HEK293 (cell line): ENCODE measurements around the gene SEM1.

ENCODE experiments used
- CTCF ChIA-PET: fragments of 350-600 bp; formaldehyde crosslinking; extraction: SDS; loops from one replicate; lab custom pipeline; 2021; ENCODE audit warnings: antibody characterized with exemption; lab: Yijun Ruan, JAX
- POLR2A ChIA-PET: fragments of 300-600 bp; formaldehyde crosslinking; extraction: SDS; loops from one replicate; lab custom pipeline; 2020; ENCODE audit warnings: antibody characterized with exemption, inconsistent platforms; lab: Yijun Ruan, JAX
- H3K27ac ChIP-seq: fragments of 200-500 bp; sonication (Bioruptor generic); 2 replicates; pipeline ENCODE4 v1.5.1; 2014; ENCODE audit warnings: low read depth, low read length, control low read depth, inconsistent platforms; ENCODE audit errors: extremely low read depth
- H3K36me3 ChIP-seq, 2 experiments: fragments of 200-500 bp in 1 of 2; sonication (Bioruptor generic) in 1 of 2; 1 replicate in 1 of 2; 2 replicates in 1 of 2; pipeline ENCODE4 v1.5.1; 2014 to 2017; ENCODE audit warnings: inconsistent platforms in 2 of 2, low read length in 2 of 2; ENCODE audit not compliant: control insufficient read depth in 2 of 2, insufficient read depth in 1 of 2
- H3K4me1 ChIP-seq: fragments of 200-500 bp; sonication (Bioruptor generic); 2 replicates; pipeline ENCODE4 v1.5.1; 2014; ENCODE audit warnings: mild to moderate bottlenecking, low read length, inconsistent platforms; ENCODE audit not compliant: control insufficient read depth, insufficient read depth
- H3K4me3 ChIP-seq: 2 replicates; pipeline ENCODE4 v1.5.1; 2011; ENCODE audit warnings: low read depth, mild to moderate bottlenecking, control low read depth, low read length, moderate library complexity
- H3K9me3 ChIP-seq: fragments of 200-500 bp; sonication (Bioruptor generic); 2 replicates; pipeline ENCODE4 v1.5.1; 2014; ENCODE audit warnings: low read depth, low read length, inconsistent platforms; ENCODE audit not compliant: control insufficient read depth, insufficient read depth
- MYNN ChIP-seq: fragments of 450-650 bp; formaldehyde crosslinking; IDR thresholded peaks from 2 replicates; pipeline ENCODE4 v1.5.1; 2016; ENCODE audit warnings: missing biosample characterization, missing genetic modification characterization, borderline replicate concordance
- SP3 ChIP-seq: fragments of 450-650 bp; formaldehyde crosslinking; IDR thresholded peaks from 2 replicates; pipeline ENCODE4 v1.5.1; 2016; ENCODE audit warnings: missing biosample characterization, missing genetic modification characterization
- TCF7L2 ChIP-seq: IDR thresholded peaks from 2 replicates; pipeline ENCODE4 v1.6.1; 2011; ENCODE audit warnings: low read depth, mild to moderate bottlenecking, inconsistent platforms, low read length, moderate library complexity, borderline replicate concordance
- ZBTB17 ChIP-seq: fragments of 450-650 bp; formaldehyde crosslinking; IDR thresholded peaks from 2 replicates; pipeline ENCODE4 v1.5.1; 2016; ENCODE audit warnings: missing biosample characterization, missing genetic modification characterization
- ZIC2 ChIP-seq: fragments of 450-650 bp; formaldehyde crosslinking; IDR thresholded peaks from 2 replicates; pipeline ENCODE4 v1.5.1; 2016; ENCODE audit warnings: missing biosample characterization, missing genetic modification characterization
- ZNF121 ChIP-seq: fragments of 450-650 bp; formaldehyde crosslinking; IDR thresholded peaks from 2 replicates; pipeline ENCODE4 v1.5.1; 2016; ENCODE audit warnings: missing biosample characterization, missing genetic modification characterization
- ZNF2 ChIP-seq: fragments of 450-650 bp; formaldehyde crosslinking; IDR thresholded peaks from 2 replicates; pipeline ENCODE4 v1.5.1; 2016; ENCODE audit warnings: missing biosample characterization, missing genetic modification characterization
- ZNF324 ChIP-seq: fragments of 450-650 bp; formaldehyde crosslinking; IDR thresholded peaks from 2 replicates; pipeline ENCODE4 v1.5.1; 2016; ENCODE audit warnings: missing biosample characterization, missing genetic modification characterization
- ZNF354C ChIP-seq: fragments of 450-650 bp; formaldehyde crosslinking; IDR thresholded peaks from 2 replicates; pipeline ENCODE4 v1.5.1; 2016; ENCODE audit warnings: missing biosample characterization, missing genetic modification characterization, low read depth, borderline replicate concordance
- ZNF37A ChIP-seq: fragments of 450-650 bp; IDR thresholded peaks from 2 replicates; pipeline ENCODE4 v1.5.1; 2018; ENCODE audit warnings: missing biosample characterization, missing genetic modification characterization
- ZNF426 ChIP-seq: fragments of 450-650 bp; formaldehyde crosslinking; IDR thresholded peaks from 2 replicates; pipeline ENCODE4 v1.5.1; 2017; ENCODE audit warnings: missing biosample characterization, missing genetic modification characterization, mild to moderate bottlenecking, inconsistent platforms, moderate library complexity
- ZNF433 ChIP-seq: fragments of 450-650 bp; formaldehyde crosslinking; IDR thresholded peaks from 2 replicates; pipeline ENCODE4 v1.5.1; 2016; ENCODE audit warnings: missing biosample characterization, missing genetic modification characterization, low read depth
- ZNF510 ChIP-seq: fragments of 450-650 bp; formaldehyde crosslinking; IDR thresholded peaks from 2 replicates; pipeline ENCODE4 v1.5.1; 2018; ENCODE audit warnings: mild to moderate bottlenecking, missing genetic modification characterization, missing biosample characterization; ENCODE audit not compliant: insufficient replicate concordance
- ZNF571 ChIP-seq: fragments of 450-650 bp; formaldehyde crosslinking; IDR thresholded peaks from 2 replicates; pipeline ENCODE4 v1.5.0; 2017; ENCODE audit warnings: missing biosample characterization, missing genetic modification characterization
- ZNF610 ChIP-seq: fragments of 450-650 bp; formaldehyde crosslinking; IDR thresholded peaks from 2 replicates; pipeline ENCODE4 v1.5.1; 2016; ENCODE audit warnings: missing biosample characterization, missing genetic modification characterization, borderline replicate concordance
- ZNF621 ChIP-seq: fragments of 450-650 bp; formaldehyde crosslinking; IDR thresholded peaks from 2 replicates; pipeline ENCODE4 v1.5.1; 2017; ENCODE audit warnings: missing biosample characterization, missing genetic modification characterization
- ZNF658 ChIP-seq: fragments of 450-650 bp; formaldehyde crosslinking; IDR thresholded peaks from 2 replicates; pipeline ENCODE4; 2016; ENCODE audit warnings: missing biosample characterization, missing genetic modification characterization
- TF ChIP-seq, protein P1 (sequence below): fragments of 450-650 bp; formaldehyde crosslinking; IDR thresholded peaks from 2 replicates; pipeline ENCODE4 v1.5.1; 2016; ENCODE audit warnings: missing biosample characterization, missing genetic modification characterization
- TF ChIP-seq, protein P2 (sequence below): fragments of 450-650 bp; formaldehyde crosslinking; IDR thresholded peaks from 2 replicates; pipeline ENCODE4 v1.5.1; 2016; ENCODE audit warnings: missing biosample characterization, missing genetic modification characterization
- TF ChIP-seq, protein P3 (sequence below): fragments of 450-650 bp; formaldehyde crosslinking; IDR thresholded peaks from 2 replicates; pipeline ENCODE4 v1.5.1; 2016; ENCODE audit warnings: missing biosample characterization, missing genetic modification characterization
- TF ChIP-seq, protein P4 (sequence below): fragments of 450-650 bp; formaldehyde crosslinking; IDR thresholded peaks from 2 replicates; pipeline ENCODE4 v1.5.1; 2017; ENCODE audit warnings: missing biosample characterization, missing genetic modification characterization
- TF ChIP-seq, protein P5 (sequence below): fragments of 450-650 bp; formaldehyde crosslinking; IDR thresholded peaks from 2 replicates; pipeline ENCODE4 v1.5.1; 2016; ENCODE audit warnings: missing biosample characterization, missing genetic modification characterization
- TF ChIP-seq, protein P6 (sequence below): fragments of 450-650 bp; formaldehyde crosslinking; IDR thresholded peaks from 2 replicates; pipeline ENCODE4 v1.5.1; 2017; ENCODE audit warnings: missing biosample characterization, mild to moderate bottlenecking, missing genetic modification characterization, moderate library complexity

Gene SEM1

DNA sequence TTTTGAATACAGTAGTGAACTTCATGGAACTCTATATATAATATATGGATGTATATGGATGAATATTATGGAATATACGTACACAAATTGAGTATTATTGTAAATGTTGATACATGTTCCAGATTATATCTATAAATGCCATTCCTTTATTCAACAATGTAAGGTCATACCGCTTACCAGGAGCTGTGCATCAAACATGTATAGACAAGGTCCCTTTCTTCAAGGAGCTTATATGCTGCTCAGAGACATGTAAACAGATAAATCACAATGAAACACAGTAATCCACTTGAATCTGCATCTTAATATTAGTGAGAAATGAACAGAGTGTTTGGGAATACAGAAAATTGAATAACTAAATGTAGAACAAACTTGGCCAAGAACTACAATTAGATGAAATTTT is 898 bp upstream of the SEM1 start:
- CTCF ChIA-PET, result no interaction called here
- TF ChIP-seq ZNF510 (tag by site-specific recombination) (no peak), ZNF610 (tag by site-specific recombination) (no peak), ZIC2 (no peak), ZNF324 (tag by site-specific recombination) (no peak), TCF7L2 (no peak), MYNN (tag by site-specific recombination) (no peak), ZNF426 (tag by site-specific recombination) (no peak), ZNF571 (tag by site-specific recombination) (no peak), ZNF354C (no peak), SP3 (tag by site-specific recombination) (no peak), ZNF2 (tag by site-specific recombination) (no peak), ZBTB17 (tag by site-specific recombination) (no peak), ZNF658 (tag by site-specific recombination) (no peak)
- TF ChIP-seq, protein P1, sequence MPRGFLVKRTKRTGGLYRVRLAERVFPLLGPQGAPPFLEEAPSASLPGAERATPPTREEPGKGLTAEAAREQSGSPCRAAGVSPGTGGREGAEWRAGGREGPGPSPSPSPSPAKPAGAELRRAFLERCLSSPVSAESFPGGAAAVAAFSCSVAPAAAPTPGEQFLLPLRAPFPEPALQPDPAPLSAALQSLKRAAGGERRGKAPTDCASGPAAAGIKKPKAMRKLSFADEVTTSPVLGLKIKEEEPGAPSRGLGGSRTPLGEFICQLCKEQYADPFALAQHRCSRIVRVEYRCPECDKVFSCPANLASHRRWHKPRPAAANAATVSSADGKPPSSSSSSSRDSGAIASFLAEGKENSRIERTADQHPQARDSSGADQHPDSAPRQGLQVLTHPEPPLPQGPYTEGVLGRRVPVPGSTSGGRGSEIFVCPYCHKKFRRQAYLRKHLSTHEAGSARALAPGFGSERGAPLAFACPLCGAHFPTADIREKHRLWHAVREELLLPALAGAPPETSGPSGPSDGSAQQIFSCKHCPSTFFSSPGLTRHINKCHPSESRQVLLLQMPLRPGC (tag by site-specific recombination), result no peak
- TF ChIP-seq, protein P2, sequence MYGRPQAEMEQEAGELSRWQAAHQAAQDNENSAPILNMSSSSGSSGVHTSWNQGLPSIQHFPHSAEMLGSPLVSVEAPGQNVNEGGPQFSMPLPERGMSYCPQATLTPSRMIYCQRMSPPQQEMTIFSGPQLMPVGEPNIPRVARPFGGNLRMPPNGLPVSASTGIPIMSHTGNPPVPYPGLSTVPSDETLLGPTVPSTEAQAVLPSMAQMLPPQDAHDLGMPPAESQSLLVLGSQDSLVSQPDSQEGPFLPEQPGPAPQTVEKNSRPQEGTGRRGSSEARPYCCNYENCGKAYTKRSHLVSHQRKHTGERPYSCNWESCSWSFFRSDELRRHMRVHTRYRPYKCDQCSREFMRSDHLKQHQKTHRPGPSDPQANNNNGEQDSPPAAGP (tag by site-specific recombination), result no peak
- TF ChIP-seq, protein P3, sequence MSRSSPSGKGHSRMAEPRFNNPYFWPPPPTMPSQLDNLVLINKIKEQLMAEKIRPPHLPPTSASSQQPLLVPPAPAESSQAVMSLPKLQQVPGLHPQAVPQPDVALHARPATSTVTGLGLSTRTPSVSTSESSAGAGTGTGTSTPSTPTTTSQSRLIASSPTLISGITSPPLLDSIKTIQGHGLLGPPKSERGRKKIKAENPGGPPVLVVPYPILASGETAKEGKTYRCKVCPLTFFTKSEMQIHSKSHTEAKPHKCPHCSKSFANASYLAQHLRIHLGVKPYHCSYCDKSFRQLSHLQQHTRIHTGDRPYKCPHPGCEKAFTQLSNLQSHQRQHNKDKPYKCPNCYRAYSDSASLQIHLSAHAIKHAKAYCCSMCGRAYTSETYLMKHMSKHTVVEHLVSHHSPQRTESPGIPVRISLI (tag by site-specific recombination), result no peak
- TF ChIP-seq, protein P4, sequence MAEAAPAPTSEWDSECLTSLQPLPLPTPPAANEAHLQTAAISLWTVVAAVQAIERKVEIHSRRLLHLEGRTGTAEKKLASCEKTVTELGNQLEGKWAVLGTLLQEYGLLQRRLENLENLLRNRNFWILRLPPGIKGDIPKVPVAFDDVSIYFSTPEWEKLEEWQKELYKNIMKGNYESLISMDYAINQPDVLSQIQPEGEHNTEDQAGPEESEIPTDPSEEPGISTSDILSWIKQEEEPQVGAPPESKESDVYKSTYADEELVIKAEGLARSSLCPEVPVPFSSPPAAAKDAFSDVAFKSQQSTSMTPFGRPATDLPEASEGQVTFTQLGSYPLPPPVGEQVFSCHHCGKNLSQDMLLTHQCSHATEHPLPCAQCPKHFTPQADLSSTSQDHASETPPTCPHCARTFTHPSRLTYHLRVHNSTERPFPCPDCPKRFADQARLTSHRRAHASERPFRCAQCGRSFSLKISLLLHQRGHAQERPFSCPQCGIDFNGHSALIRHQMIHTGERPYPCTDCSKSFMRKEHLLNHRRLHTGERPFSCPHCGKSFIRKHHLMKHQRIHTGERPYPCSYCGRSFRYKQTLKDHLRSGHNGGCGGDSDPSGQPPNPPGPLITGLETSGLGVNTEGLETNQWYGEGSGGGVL (tag by site-specific recombination), result no peak
- POLR2A ChIA-PET, result no interaction called here

DNA sequence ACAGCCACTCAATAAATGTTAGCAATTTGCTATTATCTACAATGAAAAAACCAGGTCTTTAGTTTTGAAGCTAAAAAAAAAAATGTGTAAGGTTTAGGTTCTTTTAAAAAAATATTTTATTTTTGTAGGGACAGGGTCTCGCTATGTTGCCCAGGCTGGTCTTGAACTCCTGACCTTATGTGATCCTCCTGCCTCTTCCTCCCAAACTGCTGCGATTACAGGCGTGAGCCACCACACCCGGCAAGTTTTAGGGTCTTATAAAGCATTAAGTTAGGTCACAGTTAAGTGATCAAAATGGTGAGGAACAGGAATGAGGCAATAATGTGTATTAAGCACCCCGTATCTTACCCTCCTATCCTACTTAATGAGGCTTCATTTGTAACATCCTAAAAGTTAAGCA is 774 bp downstream of the SEM1 start:
- TF ChIP-seq, protein P5, sequence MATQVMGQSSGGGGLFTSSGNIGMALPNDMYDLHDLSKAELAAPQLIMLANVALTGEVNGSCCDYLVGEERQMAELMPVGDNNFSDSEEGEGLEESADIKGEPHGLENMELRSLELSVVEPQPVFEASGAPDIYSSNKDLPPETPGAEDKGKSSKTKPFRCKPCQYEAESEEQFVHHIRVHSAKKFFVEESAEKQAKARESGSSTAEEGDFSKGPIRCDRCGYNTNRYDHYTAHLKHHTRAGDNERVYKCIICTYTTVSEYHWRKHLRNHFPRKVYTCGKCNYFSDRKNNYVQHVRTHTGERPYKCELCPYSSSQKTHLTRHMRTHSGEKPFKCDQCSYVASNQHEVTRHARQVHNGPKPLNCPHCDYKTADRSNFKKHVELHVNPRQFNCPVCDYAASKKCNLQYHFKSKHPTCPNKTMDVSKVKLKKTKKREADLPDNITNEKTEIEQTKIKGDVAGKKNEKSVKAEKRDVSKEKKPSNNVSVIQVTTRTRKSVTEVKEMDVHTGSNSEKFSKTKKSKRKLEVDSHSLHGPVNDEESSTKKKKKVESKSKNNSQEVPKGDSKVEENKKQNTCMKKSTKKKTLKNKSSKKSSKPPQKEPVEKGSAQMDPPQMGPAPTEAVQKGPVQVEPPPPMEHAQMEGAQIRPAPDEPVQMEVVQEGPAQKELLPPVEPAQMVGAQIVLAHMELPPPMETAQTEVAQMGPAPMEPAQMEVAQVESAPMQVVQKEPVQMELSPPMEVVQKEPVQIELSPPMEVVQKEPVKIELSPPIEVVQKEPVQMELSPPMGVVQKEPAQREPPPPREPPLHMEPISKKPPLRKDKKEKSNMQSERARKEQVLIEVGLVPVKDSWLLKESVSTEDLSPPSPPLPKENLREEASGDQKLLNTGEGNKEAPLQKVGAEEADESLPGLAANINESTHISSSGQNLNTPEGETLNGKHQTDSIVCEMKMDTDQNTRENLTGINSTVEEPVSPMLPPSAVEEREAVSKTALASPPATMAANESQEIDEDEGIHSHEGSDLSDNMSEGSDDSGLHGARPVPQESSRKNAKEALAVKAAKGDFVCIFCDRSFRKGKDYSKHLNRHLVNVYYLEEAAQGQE (tag by site-specific recombination), result no peak
- TF ChIP-seq ZNF510 (tag by site-specific recombination), result no peak
- TF ChIP-seq, protein P6, sequence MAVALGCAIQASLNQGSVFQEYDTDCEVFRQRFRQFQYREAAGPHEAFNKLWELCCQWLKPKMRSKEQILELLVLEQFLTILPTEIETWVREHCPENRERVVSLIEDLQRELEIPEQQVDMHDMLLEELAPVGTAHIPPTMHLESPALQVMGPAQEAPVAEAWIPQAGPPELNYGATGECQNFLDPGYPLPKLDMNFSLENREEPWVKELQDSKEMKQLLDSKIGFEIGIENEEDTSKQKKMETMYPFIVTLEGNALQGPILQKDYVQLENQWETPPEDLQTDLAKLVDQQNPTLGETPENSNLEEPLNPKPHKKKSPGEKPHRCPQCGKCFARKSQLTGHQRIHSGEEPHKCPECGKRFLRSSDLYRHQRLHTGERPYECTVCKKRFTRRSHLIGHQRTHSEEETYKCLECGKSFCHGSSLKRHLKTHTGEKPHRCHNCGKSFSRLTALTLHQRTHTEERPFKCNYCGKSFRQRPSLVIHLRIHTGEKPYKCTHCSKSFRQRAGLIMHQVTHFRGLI (tag by site-specific recombination), result no peak
- TF ChIP-seq ZNF433 (tag by site-specific recombination), result no peak
- TF ChIP-seq ZNF621 (tag by site-specific recombination), result no peak
- TF ChIP-seq ZNF37A (tag by site-specific recombination), result no peak
- 0 out of 2 replicates have a peak, but pooled peaks have one; percentile 29 for TF ChIP-seq ZNF121
- TF ChIP-seq, all 188 proteins: peak for 1
- CTCF ChIA-PET, result interaction anchor here (0.7 kb wide), 1 partner anchor 92 kb away, joined by 3 read pairs; no protein-coding TSS in a partner anchor
- Histone ChIP-seq H3K4me3 (peak overlapping the region; percentile 57), H3K9me3 (no peaks in the 10 kb centered on the region), H3K4me1 (peaks cover 7% of the 10 kb centered on the region; the same call in 1 of the 2 replicates), H3K27ac (no peak overlapping the region; the same call in 1 of the 2 replicates), H3K36me3 (peaks cover 0 to 24% of the 10 kb centered on the region in 2 experiments)
- POLR2A ChIA-PET, result no interaction called here

More for the DNA sequence above, 898 bp upstream of the SEM1 start:
- Histone ChIP-seq H3K4me1 (peaks cover 7% of the 10 kb centered on the region; the same call in 1 of the 2 replicates), H3K4me3 (no peak overlapping the region), H3K36me3 (peaks cover 0 to 20% of the 10 kb centered on the region in 2 experiments), H3K9me3 (no peaks in the 10 kb centered on the region), H3K27ac (no peak overlapping the region)
